HL-60/S4 (cell line): ENCODE data around the gene PABPC4L.
"Not testable (repeated sequence)": the region's sequence is repeated elsewhere in the genome, so short reads cannot be mapped to it uniquely, and the experiment has no call there.

Experiments
- in situ Hi-C: fragments of 300-500 bp; cut with MboI; formaldehyde crosslinking; loops from 2 replicates; pipeline ENCODE4 v1.14.3; 2022; ENCODE audit warnings: low sequenced_read_pairs

PABPC4L gene

DNA sequence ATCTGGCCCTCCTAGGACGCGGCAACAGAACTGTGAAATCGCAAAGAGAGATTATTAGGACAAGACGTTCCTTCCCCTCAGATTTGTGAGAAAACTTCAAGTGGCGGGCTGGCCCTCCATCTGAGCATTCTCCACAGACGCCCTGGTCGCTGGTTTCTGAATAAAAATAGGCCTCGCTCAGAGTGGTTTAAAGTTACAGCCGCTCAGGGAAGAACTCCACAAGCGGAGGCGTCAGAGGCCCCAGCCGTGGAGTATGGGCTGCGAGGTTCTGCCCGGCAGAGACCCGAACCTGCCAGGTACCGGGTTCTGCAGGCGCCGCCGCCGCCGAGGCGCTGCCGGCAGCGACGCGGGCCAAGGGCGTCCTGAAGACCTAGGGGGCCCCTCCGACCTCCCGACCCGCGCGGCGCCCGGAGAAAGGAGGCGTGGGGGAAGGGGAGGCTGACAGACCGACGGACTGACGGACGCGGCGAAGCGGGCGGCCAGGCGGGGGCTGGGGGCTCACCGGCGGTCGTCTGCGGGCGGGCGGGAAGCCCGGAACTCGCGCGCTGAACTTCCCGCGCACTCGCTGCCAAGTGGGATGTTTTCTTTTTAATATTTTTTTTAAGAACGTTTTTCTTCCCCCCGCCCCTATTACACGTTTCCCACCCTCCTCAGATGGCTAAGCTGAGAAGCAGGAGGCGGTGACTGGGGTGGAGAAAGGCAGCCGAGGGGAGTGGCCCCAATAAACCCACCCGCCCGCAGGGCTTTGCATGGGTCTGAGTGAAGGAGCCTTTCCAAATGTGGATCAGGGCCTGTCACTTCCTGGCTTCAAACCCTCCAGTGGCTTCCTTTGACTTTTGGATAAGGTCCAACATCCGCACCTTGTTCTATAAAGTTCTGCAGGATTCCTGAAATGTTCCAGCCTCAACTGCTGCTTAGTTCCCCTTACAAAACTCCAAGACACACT, at the start of gene PABPC4L:
Gene PABPC4L, minus strand, starts transcription at position 574 of the 946 bp plus-strand sequence. CDS start 770 bp downstream, outside the sequence.
- in situ Hi-C loops: no loop called here

DNA sequence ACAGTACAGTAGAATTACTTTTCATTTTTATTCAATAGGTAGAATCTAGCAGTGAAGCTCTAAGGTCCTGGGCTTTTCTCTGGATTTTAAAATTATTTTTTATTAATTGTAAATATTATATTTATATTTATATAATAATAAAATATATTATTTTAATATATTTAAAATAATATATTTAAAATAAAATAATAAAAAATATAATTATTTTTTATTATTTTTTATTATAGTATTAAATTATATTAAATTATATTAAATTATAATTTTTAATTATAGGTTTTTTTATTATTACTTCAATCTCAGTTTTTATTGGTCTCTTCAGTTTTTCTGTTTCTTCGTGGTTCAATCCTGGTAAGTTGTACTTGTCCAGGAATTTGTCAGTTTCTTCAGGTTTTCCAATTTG, 49.7 kb upstream of the PABPC4L start:
- in situ Hi-C loops: no loop called here

- in situ Hi-C loops: no loop called here
Measured at GRCh38 chr4:134243742-134244713, 42.4 kb upstream of the PABPC4L start.

GRCh38 chr4:134219043-134219442, 17.5 kb upstream of the PABPC4L start:
- in situ Hi-C loops: no loop called here

DNA sequence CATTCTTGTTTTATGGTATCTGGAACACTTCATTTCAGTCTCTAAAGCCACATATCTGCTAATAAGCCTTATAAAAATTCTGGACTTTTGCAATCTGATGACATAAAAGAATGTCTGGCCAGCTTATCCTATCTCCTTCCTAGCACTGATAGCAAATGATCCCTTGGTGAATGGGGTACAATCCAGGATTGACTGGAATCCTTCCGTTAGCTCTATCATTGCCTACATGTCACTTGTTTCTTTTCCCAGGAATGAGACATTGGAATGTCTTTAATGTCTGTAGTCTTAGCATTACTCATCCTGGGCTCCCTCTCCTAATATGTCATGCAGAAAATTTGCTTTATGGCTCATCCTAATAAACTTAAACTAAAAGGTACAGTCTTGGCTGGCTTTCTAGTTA, 14.8 kb upstream of the PABPC4L start:
- in situ Hi-C loops: no loop called here

GRCh38 chr4:134215620-134216344, 14.2 kb upstream of the PABPC4L start:
- in situ Hi-C loops: no loop called here

- in situ Hi-C loops: not testable (repeated sequence)
Measured at GRCh38 chr4:134207955-134208354, 6.4 kb upstream of the PABPC4L start.

- in situ Hi-C loops: no loop called here
Measured at GRCh38 chr4:134202166-134202956, 772 bp upstream of the PABPC4L start.

GRCh38 chr4:134200811-134201215, 776 bp downstream of the PABPC4L start:
- in situ Hi-C loops: no loop called here

GRCh38 chr4:134189949-134190348, 11.6 kb downstream of the PABPC4L start:
- in situ Hi-C loops: no loop called here

DNA sequence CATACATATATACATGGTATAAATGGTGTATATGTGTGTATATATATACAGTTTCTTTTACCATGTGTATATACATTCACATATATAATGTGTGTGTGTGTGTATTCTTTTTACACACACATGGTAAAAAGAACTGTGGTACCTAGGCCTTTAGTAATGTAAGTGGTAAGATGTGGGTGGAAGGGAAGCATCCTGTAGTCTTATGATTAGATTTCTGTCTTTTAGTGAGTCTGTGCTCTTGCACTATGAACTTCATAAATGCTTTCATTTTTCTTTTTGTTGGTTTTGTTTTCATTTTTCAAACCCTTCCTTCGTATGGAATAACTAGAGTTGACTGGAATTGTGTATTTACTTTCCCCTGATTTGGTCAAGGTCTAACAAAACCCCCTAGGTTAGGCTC, 12.1 kb downstream of the PABPC4L start:
- in situ Hi-C loops: no loop called here

GRCh38 chr4:134178706-134179105, 22.9 kb downstream of the PABPC4L start:
- in situ Hi-C loops: no loop called here

DNA sequence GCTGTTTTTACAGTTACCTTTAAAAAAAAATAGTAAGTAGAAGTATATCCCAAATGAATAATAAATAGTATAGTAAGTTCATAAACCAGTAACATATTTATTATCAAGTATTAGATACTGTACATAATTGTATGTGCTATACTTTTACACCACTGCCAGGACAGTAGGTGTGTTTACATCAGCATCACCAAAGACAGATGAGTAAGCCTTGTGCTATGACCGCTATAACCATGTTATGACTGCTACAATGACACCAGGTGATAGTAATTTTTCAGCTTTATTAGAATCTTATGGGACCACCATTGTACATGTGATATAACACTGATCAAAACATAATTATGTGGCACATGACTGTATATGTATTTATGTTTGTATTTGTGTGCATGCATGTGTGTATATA, 27.3 kb downstream of the PABPC4L start:
- in situ Hi-C loops: no loop called here

- in situ Hi-C loops: no loop called here
Measured at GRCh38 chr4:134160211-134160610, 41.4 kb downstream of the PABPC4L start.

- in situ Hi-C loops: no loop called here
Measured at GRCh38 chr4:134154097-134154496, 47.5 kb downstream of the PABPC4L start.

DNA sequence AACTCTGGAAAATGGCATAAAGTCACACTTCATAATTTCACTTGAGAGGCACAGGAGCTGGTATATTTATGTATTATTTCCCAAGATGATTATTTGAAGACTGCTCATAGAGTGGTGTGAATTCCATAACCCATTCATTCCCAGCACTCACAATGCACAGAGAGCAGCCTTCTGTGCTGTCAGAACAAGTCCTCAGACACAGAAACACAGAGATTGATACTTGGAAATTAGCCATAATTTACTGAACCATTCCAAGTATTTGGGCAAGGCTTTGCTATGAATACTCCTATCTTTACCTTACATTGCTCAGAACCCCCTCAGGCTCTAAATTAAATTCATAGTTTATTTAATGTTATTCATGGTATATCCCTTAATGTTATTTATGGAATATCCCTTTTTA, 53.6 kb downstream of the PABPC4L start:
- in situ Hi-C loops: no loop called here
